GDM1 (cell line): ENCODE data around the gene ANKRD49.
"Not testable (repeated sequence)": the region's sequence is repeated elsewhere in the genome, so short reads cannot be mapped to it uniquely, and the experiment has no call there.

Experiments used
- DNase-seq: peaks from one replicate; lab custom pipeline; 2025; lab: John Stamatoyannopoulos, UW

The ANKRD49 gene, protein sequence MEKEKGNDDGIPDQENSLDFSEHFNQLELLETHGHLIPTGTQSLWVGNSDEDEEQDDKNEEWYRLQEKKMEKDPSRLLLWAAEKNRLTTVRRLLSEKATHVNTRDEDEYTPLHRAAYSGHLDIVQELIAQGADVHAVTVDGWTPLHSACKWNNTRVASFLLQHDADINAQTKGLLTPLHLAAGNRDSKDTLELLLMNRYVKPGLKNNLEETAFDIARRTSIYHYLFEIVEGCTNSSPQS

DNA sequence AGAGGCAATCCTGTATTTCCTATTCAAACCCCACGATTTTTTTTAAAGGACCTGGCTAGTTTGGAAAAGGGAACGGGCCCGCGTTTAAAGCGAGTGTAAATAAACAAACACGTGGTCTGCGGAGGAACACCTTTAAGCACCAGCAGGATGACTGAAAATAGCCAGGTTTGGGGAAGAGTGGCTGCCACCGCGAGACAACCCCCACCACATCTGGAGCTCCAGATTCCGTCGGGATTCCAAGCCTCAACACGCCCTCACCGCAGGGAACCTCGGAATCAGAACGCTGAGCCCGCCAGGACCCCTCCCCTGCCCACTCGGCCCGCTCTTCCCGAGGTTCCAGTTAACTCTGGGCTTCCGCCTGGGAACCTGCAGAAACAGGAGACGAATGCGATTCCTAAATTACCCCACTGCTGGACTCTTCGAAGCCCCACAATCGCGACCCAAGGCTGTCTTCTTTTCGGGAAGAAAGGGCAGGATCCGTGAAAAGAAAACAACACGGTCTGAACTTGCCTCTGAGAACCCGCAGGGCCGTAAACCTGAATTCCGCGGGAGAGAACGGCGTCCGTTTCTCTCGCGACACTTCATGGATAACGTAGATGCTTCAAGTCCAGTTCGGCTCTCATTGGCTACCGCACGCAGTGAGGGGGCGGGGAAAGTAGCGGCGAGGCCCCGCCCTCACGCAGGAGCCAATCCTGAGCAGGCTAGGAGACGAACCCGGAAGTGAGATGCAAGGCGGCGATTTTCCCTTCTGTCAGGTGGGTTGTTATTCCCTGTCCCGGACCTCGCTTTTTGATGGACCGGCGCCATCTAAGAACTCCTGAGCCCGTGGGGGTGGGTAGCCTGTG lies at the start of gene ANKRD49, which contains the start of gene MRE11:
Gene ANKRD49, plus strand, starts transcription at position 704 of the 845 bp plus-strand sequence. CDS start 2,710 bp downstream, outside the sequence.
Gene MRE11, minus strand, starts transcription at position 564 of the 845 bp plus-strand sequence. CDS start 1,043 bp downstream, outside the sequence.
- peak; percentile 96 for DNase-seq

DNA sequence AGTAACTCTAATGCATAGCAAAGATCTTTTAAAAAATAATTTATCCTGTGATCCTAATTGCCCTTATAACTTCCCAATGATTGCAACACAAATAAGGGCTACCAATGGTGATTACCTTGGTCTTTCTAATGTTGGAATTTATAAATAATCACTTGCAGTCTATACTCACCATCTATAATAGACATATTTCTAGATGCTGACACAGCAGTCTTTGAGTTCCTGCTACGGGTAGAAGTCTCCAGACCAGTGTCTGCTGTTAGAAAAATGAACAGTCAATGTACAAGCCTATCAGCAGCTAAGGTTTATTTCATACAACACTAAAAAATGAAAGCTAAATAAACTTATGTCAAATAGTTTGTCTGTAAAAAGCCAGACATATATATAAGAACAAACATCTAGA lies 48.1 kb upstream of the ANKRD49 start:
- no peak for DNase-seq

DNA sequence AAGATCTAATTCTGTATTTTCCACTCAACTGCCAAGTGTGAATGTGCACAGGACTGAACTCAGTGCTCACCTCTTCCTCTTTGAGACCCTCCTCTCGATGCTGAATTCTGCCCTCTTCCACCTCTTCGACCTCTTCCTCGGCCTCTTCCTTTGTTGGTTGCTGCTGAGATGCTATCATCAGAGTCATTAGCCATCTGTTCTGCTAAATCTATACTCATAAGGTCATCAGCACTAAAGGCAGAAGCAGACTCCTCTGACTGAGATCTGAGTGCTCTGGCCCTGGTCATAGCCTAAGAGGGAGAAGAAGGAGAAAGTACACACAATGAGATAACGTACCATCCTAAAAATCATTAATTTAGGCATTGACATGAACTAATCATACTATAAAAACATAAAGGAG lies 46.6 kb upstream of the ANKRD49 start:
- DNase-seq = no peak

DNA sequence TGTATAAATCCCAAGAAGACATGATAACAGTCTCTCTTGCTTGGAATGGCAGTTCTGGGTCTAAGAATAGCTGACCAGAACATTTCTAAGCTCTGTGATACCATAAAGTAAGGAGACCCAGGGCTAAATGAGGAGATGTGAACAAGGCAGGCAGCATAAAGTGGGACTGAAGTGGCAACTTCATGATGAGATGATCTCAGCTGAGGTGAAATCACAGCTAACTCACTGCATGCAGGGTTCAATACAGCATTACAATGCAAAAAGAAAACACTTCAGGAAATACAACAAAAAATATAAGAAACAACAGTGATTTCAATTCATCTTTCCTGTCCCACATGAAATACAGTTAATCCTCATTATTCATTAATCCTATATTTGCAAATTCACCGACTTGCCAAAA lies 44.8 kb upstream of the ANKRD49 start:
- no peak for DNase-seq

DNA sequence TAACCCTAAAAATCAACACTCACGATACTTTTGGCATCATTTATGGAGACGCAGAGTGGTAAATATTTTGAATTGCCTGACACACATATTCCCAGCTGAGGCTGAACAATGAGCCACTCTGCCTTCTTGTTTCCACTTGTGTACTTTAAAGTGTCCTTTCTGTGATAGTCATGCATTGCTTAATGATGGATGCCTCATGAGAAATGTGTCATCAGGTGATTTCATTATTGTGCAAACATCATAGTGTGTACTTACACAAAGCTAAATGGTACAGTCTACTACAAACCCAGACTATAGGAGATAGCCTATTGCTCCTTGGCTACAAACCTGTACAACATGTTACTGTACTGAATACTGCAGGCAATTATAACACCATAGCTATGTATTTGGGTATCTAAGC lies 44.3 kb upstream of the ANKRD49 start:
- no peak for DNase-seq

DNA sequence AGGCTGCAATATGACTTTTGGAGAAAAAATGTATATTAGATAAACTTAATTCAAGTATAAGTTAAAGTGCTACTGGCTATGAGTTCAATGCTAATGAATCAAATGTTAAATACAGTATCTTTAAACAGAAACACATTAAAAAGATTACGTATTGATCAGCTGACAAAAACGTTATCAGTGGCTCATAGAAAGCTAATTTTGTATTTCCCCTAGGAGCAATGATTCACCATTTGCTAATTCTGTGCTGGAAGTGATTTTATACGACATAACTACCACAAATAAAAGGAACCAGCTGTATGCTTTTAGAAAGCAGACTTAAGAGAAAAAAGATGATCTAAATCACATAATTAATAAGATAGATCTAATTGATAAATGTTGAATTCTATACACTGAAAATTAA lies 43.7 kb upstream of the ANKRD49 start:
- DNase-seq = no peak

DNA sequence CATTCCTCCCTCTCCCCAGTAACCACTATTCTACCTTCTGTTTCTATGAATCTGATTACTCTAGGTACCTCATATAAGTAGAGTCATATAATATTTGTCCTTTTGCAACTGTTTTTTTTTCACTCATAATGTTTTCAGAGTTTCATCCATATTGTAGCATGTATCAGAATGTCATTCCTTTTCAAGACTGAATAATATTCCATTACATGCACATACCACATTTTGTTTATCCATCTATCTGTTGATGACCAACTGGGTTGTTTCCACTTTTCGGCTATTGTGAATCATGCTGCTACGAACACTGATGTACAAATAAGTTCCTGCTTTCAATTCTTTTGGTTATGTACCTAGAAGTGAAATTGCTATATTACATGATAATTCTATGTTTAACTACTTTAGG lies 40.8 kb upstream of the ANKRD49 start:
- no peak for DNase-seq

DNA sequence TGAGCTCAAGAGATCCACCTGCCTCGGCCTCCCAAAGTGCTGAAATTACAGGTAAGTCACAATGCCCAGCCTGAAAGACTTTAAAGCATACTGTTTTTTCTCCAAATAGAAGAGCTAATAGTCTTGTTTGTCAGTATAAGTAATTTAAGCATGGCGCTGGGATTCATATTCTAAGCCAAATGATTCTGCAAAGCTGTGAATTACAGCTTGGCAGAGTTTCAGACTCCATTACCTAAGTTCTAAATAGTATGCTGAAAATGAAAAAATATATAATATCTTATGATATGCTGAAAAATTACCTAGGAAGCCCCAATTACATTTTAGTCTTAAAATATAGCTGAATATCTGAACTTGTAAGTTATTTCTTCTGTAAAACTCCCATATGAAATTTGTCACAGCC lies 39.5 kb upstream of the ANKRD49 start:
- DNase-seq = no peak

DNA sequence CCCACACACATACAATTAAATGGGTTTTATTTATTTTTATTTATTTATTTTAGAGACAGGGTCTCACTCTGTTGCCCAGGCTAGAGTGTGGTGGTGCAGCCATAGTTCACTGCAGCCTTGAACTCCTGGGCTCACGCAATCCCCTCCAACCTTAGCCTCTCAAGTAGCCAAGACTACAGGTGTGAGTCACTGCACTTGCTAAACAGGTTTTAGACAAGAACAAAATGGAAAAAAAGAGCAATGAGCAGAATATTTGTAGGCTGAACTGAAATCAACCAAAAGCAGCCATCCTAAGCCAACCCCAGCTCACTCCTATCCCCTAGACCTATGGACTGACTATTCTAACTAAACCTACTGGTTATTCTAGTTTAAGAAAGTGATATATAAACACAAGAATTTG lies 37.9 kb upstream of the ANKRD49 start:
- DNase-seq = no peak

DNA sequence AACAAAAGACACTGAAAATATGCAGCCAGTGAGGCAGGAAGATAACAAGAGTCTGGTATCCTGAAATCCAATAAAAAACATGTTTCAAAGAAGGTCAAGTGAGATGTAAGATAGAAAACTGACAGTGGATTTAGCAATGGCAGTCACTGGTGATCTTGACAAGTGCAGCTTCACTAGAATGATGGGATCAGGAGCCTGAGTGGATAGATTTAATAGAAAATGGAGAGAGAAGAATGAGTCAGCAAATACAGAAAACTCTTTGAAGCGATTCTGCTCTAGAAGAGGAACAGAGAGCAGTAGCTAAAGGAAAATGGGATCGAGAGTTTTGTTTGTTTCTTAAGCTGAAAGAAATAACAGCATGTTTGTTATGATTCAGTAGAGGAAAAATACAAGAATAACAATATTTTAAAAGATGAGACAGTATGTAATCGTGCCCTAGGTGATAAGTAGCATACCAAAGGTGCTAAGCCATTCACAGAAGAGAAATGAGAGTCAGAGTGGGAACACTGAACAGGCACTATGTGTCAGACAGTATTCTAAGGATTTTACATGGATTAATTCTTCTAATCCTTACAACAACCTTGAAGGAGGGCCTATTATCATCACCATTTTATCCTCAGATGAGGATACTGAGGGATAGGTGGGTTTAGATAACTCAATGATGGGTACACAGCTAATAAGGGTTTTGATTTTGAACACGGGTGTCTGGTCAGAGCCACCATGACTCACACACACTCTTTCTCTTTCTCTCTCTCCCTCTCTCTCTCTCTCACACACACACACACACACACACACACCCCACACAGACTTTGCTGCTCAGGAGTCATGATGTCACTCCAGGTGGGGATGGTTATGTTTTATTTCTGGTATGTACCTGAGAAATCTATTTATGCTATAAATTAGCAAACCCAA lies 36.4 kb upstream of the ANKRD49 start:
- DNase-seq = no peak

DNA sequence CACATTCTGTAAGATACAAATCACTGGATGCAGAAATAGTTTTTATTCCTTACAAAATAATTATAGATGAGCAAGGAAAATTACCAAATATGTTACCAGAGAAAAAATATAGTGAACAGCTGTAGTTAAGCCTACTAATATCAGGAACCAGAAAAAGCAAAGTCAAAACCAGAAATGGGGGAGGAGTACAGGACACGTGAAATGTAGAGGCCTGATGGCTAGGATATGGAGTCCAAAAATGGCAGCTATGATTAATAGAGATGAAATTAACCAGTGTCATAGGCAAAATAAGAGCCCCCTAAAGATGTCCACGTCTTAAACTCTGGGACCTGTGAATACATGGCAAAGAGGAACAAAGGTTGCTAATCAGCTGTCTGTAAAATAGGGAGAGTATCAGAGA lies 34.2 kb upstream of the ANKRD49 start:
- DNase-seq = no peak

DNA sequence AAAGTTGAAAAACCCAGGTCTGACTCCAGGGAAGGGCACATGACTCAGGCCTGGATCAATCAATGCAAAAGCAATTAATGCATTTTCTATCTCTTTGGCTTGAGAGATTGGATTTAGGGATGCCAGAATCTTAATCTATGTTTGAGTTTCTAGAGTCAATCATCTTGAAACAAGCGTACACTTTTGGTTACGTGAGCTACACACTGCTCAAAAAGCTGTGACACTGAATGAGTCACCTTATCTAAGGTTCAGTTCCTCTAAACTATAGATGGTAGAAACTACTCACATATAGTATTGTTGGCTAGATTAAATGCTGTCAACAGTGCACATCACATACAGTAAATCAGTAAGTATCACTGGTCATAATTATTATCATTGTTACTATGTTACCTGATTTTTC lies 24.4 kb upstream of the ANKRD49 start:
- DNase-seq = no peak

DNA sequence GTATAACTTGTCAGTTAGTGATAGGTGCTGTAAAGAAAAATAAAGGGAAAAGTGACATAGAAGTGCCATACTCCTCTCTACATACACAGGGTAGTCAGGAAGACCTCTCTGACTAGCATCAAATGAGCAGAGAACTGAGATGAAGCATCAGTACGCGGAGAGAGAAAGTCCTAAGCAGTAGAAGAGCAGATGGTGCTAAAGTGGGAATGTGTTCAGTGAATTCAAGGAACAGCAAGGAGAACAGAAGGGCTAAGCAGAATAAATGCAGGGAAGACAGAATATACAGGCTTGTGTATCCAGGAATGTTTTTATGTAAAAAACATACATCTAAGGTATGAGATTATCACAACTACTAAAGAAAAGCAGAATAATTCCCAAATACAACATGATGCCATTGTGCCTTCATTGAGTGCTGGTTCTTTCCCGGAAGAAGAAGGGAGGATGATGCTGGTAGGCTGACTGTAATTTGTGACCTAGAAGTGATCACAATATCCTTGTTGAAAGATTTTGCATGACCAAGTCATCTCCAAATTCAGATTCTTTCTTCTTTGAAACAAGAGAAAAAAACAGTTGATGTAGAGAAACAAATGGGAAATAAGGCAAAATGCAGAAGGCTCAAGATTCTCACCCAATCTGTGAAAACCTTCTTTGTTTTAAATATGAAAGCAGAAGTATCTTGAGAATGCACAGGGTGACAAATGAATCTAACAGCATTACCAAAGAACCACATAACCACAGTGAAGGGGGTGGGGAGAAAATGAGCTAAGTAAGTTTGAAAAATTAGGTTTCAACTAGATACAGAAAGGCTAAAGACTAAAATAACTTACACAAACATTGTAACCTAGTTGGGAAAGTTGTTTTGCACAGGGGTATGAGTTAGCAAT lies 20.6 kb upstream of the ANKRD49 start:
- peak; percentile 57 for DNase-seq

DNA sequence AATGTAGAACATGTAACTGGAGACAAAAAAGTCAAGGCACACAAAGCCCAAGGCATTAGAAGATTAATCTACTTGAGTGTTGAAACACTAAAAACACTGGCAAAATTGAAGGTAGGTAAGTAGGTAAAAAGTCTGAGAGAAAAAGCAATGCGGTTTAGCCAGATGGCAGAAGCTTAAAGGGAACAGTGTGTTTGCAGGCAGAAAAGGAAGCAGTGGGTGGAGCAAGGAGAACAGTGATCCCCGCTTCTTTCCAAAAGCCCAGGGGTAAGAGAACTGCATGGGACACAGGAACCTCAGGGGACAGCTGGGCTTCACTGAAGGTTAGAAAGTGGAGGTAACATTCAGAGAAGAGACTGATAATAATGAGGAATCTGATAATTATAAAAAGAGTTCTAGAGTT lies 16.2 kb upstream of the ANKRD49 start:
- DNase-seq = no peak

DNA sequence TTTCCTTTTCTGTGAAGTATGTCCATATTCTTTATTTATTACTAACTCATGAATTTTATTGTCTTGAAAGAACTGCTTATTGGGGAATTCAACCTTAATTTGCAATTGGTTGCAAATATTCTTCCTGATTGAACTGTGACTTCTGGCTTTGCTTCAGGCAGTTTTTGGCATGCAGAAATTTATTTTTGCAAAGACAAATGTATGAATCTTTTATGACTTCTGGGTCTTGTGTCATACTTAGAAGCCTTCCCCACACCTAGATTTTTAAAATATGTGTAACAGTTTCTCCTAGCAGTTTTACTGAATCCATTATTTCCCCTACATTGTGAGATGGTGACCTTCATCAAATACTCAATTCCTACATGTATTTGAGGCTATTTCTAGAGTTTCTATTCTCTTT lies 12.4 kb upstream of the ANKRD49 start:
- DNase-seq = no peak

DNA sequence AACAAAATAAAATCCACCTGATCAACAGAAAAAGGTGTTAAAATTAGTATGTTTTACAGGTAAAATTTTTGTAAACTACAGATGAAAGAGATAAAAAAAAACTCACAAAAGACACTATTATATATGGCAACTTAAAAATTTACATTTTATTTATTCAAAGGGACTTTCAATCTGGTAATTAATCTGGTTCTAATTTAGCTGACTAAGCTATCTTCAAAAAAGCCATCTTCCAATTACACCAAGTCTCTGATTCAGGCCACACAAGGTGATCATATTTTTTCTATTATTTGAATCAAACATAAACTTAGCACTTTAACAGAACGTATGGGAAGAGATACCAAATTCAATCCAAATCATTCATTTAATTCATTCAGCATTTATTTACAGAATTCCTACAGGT lies 7.7 kb upstream of the ANKRD49 start:
- no peak for DNase-seq

DNA sequence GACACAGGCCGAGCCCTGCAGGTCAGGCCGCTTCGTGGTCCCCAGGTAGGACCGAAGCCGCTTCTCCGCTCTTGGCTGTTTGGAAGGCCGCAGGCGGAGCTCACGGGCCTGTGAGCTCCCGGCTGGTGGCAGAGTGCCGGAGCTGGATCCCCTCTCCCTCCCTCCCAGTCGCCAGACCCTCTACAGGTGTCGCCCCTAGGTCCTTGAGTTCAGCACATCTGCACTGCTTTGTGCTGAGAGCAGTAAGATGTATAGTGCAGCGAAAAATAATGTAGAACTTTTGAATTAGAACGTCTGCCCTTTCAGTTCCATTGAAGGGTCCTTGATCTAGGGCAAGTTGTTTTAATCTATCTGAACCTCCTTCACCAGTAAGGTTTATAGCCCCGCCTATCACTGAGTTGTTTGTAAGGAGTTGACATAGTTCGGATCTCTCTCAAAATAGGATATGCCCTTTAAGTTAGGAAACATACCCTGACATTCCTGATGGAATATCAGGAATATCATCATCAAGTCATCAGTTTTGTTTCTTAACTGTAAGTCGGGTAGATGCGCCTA lies 419 bp downstream of the ANKRD49 start:
- no peak for DNase-seq

DNA sequence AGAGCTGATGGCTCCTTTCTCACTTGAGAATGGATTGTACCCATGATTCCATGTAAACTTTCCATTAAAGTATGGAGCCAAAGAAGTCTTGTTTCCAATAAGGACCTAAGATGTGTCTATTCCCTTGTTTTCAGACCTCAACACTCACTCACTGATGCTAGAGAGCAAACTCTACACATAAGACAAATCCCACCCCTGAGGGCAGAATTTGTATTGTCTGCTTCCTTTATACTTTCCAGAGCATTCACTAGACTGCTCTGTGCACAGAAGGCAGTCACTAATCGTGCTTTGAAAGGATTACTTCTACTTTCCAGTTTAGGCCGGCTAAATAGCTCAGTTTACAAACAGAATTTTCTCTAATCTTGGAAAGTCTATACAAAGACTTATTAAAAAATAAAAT lies 6.4 kb downstream of the ANKRD49 start:
- DNase-seq = no peak

DNA sequence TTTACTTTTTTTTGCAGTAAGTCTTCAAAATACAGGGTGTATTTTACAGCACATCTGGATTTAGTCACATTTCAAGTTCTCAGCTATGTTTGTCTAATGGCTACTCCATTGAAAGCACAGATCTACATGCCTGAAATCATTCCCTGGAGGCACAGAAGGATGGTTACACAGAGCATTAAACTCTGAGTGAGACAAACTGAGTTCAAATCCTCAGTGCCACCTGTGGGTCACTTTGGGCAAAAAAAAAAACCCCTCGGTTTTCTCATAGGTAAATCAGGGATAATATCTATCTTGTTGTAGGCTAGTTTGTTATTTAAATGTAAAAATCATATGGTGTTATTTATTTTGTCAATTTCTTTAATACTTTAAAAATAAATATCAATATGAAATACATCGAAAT lies 7.7 kb downstream of the ANKRD49 start:
- DNase-seq = no peak

DNA sequence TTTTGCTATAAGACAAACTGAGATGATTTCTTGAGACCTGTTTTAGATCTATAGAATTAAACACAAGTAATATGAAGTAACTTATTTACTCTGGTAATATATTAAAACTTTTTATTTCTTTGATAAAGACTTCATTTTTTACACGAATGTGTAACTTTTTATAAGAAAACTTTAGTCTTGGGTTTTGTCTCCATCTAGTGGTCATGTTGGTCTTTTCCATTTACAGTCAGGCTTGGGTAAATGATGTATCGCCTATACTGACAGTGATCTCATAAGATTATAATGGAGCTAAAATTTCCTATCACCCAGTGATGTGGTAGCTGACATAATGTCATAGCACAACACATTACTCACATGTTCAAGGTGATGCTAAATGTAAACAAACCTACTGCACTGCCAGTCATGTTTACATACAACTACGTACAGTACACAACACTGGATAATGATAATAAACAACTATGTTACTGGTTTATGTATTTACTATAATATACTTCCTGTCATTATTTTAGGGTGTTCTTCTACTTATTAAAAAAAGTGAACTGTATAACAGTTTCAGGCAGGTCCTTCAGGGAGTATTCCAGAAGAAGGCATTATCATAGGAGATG lies 11.0 kb downstream of the ANKRD49 start:
- no peak for DNase-seq

DNA sequence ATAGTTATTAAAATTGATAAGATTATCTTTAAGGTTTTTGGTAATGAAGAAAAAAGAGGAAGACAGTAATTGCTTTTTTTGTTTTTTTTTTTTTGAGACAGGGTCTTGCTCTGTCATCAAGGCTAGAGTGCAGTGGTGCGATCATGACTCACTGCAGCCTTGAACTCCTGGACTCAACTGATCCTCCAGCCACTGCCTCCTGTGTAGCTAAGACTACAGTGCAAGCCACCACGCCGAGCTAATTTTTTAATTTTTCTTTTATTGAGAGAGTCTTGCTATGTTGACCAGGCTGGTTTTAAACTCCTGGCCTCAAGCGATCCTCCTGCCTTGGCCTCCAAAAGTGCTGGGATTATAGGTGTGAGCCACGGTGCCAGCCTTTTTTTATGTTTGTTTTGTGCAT lies 12.7 kb downstream of the ANKRD49 start:
- not testable (repeated sequence) for DNase-seq
